Neural crest cell (in vitro differentiated cells): ENCODE measurements around the gene PLXNA3. TPM values are rescaled to one million over a fixed set of nuclear protein-coding genes. Genes with fewer than 3 reads are reported as not detected.

Experiments used
- DNase-seq: peaks from one replicate; pipeline ENCODE4 v3.0.0; 2021; ENCODE audit warnings: low read depth, mixed read lengths, low spot score
- H3K27ac Mint-ChIP-seq: one replicate; pipeline ENCODE4 v1.8.0; 2021; ENCODE audit warnings: mild to moderate bottlenecking, mixed read lengths; ENCODE audit not compliant: unreplicated experiment
- H3K27me3 Mint-ChIP-seq: 2 replicates; pipeline ENCODE4 v1.8.0; 2021; ENCODE audit warnings: low read depth, mild to moderate bottlenecking, mixed read lengths
- H3K36me3 Mint-ChIP-seq: 2 replicates; pipeline ENCODE4 v1.8.0; 2021; ENCODE audit warnings: low read depth, mild to moderate bottlenecking, mixed read lengths
- H3K4me1 Mint-ChIP-seq: 2 replicates; pipeline ENCODE4 v1.8.0; 2021; ENCODE audit warnings: mixed read lengths
- H3K4me3 Mint-ChIP-seq: one replicate; pipeline ENCODE4 v1.8.0; 2021; ENCODE audit warnings: mild to moderate bottlenecking, mixed read lengths
- H3K9me3 Mint-ChIP-seq: 2 replicates; pipeline ENCODE4 v1.8.0; 2021; ENCODE audit warnings: mixed read lengths
- total RNA-seq: library from RNA; stranded (reverse); gene quantifications from 2 replicates; pipeline ENCODE4 v1.2.1, GENCODE V29; 2021
- TF ChIP-seq, protein P1 (sequence below): fragments of 200-600 bp; sonication (generic); conservative IDR thresholded peaks from 2 replicates; pipeline ENCODE4 v1.5.0; 2021; ENCODE audit warnings: antibody characterized with exemption, mild to moderate bottlenecking

The PLXNA3 gene
- total RNA-seq, 1 donor from 2014 or later = 75.1 TPM

DNA sequence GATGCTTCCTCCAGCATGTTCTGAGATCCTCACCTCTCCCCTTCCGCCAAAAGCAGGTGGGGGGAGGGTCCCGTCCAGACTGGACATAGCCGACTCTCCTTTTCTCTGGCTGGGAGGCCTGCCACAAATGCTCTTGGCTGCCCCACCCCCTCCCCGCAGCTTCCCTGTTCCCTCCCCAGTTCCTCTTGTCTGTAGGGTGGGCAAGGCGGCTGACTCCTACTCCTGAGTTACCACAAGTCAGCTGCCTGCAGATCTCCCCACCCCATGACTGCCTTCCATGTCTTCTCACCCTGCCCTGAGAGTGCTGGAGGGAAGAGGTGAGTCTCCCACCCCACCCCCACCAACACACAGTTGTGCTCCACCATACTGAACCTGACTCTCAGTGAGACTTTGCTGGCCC is 26.7 kb upstream of the PLXNA3 start:
- Mint-ChIP-seq H3K4me1 (peaks cover 26% of the 10 kb centered on the region), H3K4me3 (peak overlapping the region; percentile 61), H3K27ac (no peak overlapping the region), H3K36me3 (peaks cover 15% of the 10 kb centered on the region), H3K27me3 (no peaks in the 10 kb centered on the region), H3K9me3 (no peaks in the 10 kb centered on the region)
- DNase-seq = no peak
- TF ChIP-seq, protein P1, sequence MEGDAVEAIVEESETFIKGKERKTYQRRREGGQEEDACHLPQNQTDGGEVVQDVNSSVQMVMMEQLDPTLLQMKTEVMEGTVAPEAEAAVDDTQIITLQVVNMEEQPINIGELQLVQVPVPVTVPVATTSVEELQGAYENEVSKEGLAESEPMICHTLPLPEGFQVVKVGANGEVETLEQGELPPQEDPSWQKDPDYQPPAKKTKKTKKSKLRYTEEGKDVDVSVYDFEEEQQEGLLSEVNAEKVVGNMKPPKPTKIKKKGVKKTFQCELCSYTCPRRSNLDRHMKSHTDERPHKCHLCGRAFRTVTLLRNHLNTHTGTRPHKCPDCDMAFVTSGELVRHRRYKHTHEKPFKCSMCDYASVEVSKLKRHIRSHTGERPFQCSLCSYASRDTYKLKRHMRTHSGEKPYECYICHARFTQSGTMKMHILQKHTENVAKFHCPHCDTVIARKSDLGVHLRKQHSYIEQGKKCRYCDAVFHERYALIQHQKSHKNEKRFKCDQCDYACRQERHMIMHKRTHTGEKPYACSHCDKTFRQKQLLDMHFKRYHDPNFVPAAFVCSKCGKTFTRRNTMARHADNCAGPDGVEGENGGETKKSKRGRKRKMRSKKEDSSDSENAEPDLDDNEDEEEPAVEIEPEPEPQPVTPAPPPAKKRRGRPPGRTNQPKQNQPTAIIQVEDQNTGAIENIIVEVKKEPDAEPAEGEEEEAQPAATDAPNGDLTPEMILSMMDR = no peak

DNA sequence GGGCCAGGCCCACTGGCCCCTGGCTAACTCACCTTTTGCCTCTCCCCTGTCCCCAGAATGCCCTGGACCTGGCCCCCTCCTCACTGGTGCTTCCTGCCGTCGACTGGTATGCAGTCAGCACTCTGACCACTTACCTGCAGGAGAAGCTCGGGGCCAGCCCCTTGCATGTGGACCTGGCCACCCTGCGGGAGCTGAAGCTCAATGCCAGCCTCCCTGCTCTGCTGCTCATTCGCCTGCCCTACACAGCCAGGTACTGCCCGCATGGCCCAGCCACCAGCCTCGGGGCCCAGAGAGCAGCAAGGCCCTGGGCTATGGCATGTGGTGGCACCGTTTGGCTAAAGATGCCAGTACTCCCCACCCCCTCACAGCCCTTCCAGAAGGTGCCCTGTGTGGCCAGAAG is 25.9 kb upstream of the PLXNA3 start:
- TF ChIP-seq, protein P1 = no peak
- no peaks in the 10 kb centered on the region for H3K9me3 Mint-ChIP-seq
- H3K36me3 Mint-ChIP-seq = peaks cover 15% of the 10 kb centered on the region
- no peak overlapping the region for H3K27ac Mint-ChIP-seq
- peaks cover 27% of the 10 kb centered on the region for H3K4me1 Mint-ChIP-seq
- H3K27me3 Mint-ChIP-seq = no peaks in the 10 kb centered on the region
- no peak for DNase-seq
- no peak overlapping the region for H3K4me3 Mint-ChIP-seq

DNA sequence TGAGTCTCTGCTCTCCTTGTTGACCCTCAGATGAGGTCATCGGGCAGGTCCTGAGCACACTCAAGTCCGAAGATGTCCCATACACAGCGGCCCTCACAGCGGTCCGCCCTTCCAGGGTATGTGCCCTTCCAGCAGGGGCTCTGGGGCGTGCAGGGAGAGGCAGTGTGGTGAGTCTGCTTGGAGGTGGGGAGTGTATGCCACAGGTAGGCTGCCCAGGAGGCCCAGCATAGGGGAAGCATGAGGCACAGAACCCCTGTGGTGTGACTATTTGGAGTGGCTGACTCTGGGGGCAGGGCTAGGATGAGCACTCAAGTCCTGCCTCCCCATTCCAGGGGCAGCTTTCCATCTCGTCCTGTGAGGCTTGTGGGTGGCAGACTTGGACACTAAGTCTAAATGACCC is 24.5 kb upstream of the PLXNA3 start:
- no peak overlapping the region for H3K27ac Mint-ChIP-seq
- H3K9me3 Mint-ChIP-seq = no peaks in the 10 kb centered on the region
- H3K4me1 Mint-ChIP-seq = peaks cover 29% of the 10 kb centered on the region
- no peak for DNase-seq
- peak overlapping the region; percentile 67 for H3K4me3 Mint-ChIP-seq
- TF ChIP-seq, protein P1 = no peak
- no peaks in the 10 kb centered on the region for H3K27me3 Mint-ChIP-seq
- H3K36me3 Mint-ChIP-seq = peaks cover 15% of the 10 kb centered on the region

DNA sequence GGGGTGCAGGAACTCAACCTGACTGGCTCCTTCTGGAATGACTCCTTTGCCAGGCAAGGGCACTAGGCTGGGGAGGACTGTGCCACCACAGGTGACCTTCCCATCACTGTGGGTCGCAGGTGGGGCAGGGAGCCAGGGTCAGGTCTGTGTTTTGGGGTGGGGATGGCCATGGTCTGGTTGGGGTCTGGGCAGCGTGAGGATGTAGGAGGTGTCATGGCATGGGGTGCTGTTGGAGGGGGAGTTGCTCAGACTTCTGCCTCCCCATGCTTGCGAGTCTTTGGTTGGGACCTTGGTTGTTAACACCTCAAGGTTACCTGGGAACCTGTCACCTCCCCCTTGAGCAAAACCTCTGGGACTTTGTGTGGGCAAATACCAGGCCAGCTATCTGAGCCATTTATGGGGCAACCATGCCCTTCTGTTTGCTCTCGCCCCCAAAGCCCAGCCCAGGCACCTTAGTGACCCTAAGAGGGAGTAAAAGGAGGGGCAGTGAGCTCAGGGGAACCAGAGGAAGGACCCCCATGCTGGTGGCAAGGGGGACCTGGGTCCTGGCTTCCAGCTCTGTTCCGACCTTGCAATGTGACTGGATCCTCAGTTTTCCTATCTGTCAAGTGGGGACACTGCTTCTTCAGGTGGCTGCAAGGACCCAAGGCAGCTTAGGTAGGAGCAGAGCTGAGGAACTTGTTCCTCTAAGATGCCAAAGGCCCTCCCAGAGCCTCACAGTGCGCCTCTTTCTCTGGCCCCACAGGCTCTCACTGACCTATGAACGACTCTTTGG is 23.5 kb upstream of the PLXNA3 start:
- Mint-ChIP-seq H3K9me3 (no peaks in the 10 kb centered on the region), H3K4me1 (peaks cover 23% of the 10 kb centered on the region), H3K27ac (no peak overlapping the region), H3K27me3 (no peaks in the 10 kb centered on the region), H3K4me3 (peak overlapping the region; percentile 31), H3K36me3 (peaks cover 13% of the 10 kb centered on the region)
- no peak for DNase-seq
- TF ChIP-seq, protein P1 = no peak

DNA sequence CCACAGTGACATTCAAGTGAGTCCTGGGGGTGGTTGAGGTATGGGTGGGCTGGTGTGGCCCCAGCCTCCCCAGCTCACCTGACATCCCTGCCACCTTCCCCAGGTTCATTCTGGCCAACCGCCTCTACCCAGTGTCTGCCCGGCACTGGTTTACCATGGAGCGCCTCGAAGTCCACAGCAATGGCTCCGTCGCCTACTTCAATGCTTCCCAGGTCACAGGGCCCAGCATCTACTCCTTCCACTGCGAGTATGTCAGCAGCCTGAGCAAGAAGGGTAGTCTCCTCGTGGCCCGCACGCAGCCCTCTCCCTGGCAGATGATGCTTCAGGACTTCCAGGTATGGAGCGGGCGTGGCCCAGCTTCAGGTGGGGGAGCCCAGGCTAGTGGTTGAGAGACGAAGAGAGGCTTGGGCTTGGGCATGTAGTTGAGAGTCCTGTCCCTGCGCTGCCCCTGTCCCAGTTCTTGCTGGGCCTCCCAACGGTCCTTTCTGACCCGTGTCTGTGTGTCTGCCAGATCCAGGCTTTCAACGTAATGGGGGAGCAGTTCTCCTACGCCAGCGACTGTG is 22.8 kb upstream of the PLXNA3 start:
- no peak for DNase-seq
- Mint-ChIP-seq H3K27me3 (no peaks in the 10 kb centered on the region), H3K27ac (no peak overlapping the region), H3K36me3 (peaks cover 13% of the 10 kb centered on the region), H3K4me1 (peaks cover 20% of the 10 kb centered on the region), H3K9me3 (no peaks in the 10 kb centered on the region), H3K4me3 (peak overlapping the region; percentile 86)
- TF ChIP-seq, protein P1 = no peak
